ENCODE measurements around the gene SLC25A46.
"Not testable (repeated sequence)": the region's sequence is repeated elsewhere in the genome, so short reads cannot be mapped to it uniquely, and the experiment has no call there.

The SLC25A46 gene

DNA sequence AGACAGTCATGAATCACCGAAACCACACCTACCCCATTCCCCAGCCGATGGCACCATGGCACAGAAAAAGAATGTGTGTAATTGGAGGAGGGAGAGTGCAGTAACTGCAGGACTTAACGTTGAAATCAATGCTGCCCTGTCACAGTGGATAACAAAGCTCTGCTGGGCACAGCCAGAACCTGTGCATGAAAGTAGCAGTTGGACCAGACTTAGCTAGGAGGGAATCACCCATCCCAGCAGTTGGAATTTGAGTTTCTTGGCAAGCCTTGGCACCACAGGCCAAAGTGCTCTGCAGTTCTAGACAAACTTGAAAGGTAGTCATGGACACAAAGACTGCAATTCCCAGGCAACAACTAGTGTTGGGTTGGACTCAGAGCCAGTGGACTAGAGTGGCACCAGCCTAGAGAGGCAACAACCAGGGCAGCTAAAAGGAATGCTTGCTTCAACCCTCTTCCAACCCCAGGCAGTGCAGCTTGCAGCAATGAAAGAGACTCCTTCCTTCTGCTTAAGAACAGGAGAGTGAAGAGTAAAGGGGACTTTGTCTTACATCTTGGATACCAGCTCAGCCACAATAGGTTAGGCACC is 31.5 kb upstream of the SLC25A46 start:
- Histone ChIP-seq H3K36me3 (no peaks in the 10 kb centered on the region), H3K4me3 (ENCODE audit: low read depth, low read length) (no peak overlapping the region), H3K27ac (no peak overlapping the region), H3K9me3 (ENCODE audit: severe bottlenecking) (no peaks in the 10 kb centered on the region), H3K27me3 (ENCODE audit: insufficient read depth, low read depth, severe bottlenecking) (no peaks in the 10 kb centered on the region)
- TF ChIP-seq, protein P1, sequence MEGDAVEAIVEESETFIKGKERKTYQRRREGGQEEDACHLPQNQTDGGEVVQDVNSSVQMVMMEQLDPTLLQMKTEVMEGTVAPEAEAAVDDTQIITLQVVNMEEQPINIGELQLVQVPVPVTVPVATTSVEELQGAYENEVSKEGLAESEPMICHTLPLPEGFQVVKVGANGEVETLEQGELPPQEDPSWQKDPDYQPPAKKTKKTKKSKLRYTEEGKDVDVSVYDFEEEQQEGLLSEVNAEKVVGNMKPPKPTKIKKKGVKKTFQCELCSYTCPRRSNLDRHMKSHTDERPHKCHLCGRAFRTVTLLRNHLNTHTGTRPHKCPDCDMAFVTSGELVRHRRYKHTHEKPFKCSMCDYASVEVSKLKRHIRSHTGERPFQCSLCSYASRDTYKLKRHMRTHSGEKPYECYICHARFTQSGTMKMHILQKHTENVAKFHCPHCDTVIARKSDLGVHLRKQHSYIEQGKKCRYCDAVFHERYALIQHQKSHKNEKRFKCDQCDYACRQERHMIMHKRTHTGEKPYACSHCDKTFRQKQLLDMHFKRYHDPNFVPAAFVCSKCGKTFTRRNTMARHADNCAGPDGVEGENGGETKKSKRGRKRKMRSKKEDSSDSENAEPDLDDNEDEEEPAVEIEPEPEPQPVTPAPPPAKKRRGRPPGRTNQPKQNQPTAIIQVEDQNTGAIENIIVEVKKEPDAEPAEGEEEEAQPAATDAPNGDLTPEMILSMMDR (IDR thresholded peaks at IDR 0.05; ENCODE audit: low read depth, low read length): no peak
- no peak for DNase-seq

DNA sequence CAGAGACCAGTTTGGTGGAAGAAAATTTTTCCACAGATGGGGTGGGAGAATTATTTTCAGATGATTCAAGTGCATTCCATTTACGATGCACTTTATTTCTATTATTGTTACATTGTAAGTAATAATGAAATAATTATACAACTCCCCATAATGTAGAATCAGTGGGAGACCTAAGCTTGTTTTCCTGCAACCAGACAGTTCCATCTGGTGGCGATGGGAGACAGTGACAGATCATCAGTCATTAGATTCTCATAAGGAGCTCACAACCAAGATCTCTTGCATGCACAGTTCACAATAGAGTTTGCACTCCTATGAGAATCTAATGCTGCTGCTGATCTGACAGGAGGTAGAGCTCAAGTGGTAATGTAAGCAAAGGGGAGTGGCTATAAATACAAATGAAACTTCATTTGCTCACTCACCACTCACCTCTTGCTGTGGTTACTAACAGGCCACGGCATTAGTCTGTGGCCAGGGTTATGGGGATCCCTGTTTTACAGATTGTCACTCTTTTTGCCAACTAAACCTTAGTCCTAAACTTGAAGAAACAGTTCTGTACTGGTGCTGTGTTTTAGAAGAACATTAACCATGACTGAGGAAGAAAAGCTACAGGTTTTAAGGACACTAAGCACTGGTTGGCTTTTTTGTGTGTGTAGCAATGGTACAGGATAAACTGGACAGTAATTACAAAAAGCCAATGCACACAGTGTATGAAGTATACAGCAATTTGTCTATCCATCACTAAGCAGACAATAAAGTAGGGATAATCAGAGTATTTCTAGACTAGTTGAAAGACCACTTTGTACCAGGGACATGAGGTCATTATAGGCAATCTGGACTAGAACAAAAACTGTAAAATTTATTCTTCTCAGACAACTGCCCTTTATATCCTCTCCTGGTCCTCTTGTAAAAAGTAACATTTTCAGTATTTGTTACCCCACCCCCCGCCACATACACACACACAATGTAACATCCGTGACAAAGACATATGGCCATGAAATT is 22.3 kb upstream of the SLC25A46 start:
- TF ChIP-seq, protein P1 (IDR thresholded peaks at IDR 0.05; ENCODE audit: low read depth, low read length): peak; percentile 29; the same call in 1 of the 2 replicates
- Histone ChIP-seq H3K4me3 (ENCODE audit: low read depth, low read length) (no peak overlapping the region), H3K9me3 (ENCODE audit: severe bottlenecking) (no peaks in the 10 kb centered on the region), H3K27me3 (ENCODE audit: insufficient read depth, low read depth, severe bottlenecking) (no peaks in the 10 kb centered on the region), H3K27ac (no peak overlapping the region), H3K36me3 (no peaks in the 10 kb centered on the region)
- peak; percentile 28 for DNase-seq

DNA sequence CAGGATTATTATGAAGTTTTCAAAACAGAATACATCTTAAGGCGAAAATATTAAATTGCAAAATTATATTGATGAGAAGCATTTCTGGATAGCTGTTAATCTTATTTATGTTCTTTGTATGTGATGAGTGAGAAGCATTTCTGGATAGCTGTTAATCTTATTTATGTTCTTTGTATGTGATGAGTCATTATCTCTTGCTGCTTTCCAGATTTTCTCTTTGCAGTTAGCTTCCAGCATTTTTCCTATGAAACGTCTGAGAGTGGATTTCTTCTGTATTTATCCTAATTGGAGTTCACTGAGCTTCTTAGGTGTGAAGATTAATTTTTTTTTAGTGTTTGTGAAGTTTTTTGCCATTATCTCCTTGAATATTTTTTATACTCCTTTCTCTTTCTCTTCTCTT is 20.5 kb upstream of the SLC25A46 start:
- Histone ChIP-seq H3K27ac (no peak overlapping the region), H3K27me3 (ENCODE audit: insufficient read depth, low read depth, severe bottlenecking) (no peaks in the 10 kb centered on the region), H3K36me3 (no peaks in the 10 kb centered on the region), H3K4me3 (ENCODE audit: low read depth, low read length) (no peak overlapping the region), H3K9me3 (ENCODE audit: severe bottlenecking) (no peaks in the 10 kb centered on the region)
- no peak for DNase-seq
- TF ChIP-seq, protein P1 (IDR thresholded peaks at IDR 0.05; ENCODE audit: low read depth, low read length): no peak

DNA sequence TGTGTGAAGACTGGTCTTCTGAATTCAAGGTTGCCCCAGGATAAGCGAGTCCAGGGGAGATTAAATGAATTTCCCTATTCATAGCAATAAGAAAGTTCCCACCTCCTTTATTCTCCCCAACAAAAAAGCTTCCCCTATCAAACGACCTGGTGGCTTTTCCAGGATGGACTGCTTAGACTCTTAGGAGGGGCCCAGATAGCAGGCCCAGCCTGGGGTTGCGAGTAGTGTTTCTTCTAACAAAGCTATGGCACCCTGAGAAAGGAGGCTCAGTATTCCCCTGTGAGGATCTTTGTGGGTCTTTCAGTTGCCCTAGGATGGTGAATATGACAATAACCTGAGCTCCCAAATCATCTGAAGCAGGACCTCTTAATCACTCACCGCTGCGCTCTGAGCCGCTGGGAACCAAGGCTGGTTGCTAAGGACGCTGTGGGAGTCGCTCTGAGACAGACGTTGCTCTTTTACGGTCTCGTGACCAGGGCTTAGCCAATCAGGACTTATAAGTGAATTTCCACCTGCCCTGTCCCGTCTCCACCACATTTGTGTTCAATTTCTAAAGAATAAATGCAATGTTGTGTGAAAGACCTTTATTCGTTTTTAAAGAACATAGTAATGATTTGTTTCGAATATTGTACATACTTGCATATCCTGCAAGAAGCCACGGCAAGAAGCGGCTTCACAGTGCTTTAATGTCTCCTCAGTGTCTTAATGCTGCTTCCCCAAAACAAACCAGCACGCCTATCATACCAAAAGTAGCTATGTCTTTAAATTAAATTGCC is 12.4 kb upstream of the SLC25A46 start, which contains the start of gene TMEM232:
TMEM232 (minus strand) TSS at position 423 of the 776 bp plus-strand sequence. CDS start 59,319 bp downstream, outside the sequence.
- DNase-seq: peak; percentile 69
- peak within 1 kb of the TSS; percentile 60 for H3K4me3 ChIP-seq (ENCODE audit: low read depth, low read length)
- no peaks in the 10 kb centered on the region for H3K27me3 ChIP-seq (ENCODE audit: insufficient read depth, low read depth, severe bottlenecking)
- TF ChIP-seq, protein P1 (IDR thresholded peaks at IDR 0.05; ENCODE audit: low read depth, low read length): no peak
- H3K27ac ChIP-seq: no peak within 1 kb of the TSS
- H3K36me3 ChIP-seq: no peaks in the 10 kb centered on the region
- H3K9me3 ChIP-seq (ENCODE audit: severe bottlenecking): no peaks in the 10 kb centered on the region

DNA sequence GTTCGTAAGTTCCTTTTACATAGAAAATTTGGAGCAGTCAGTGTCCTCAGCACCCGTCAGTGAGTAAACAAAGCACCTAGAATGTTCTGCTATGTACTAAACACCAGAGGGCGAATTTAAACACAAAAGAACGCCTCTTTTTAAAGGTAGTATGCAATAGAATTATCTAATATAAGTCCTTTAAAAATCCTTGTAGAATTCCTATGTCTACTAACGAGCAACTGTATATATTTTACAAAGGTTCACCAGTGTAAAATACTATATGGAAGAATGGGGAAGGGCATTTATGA is 11.8 kb upstream of the SLC25A46 start:
- no peak overlapping the region for H3K27ac ChIP-seq
- H3K27me3 ChIP-seq (ENCODE audit: insufficient read depth, low read depth, severe bottlenecking): no peaks in the 10 kb centered on the region
- no peaks in the 10 kb centered on the region for H3K9me3 ChIP-seq (ENCODE audit: severe bottlenecking)
- no peak for DNase-seq
- TF ChIP-seq, protein P1 (IDR thresholded peaks at IDR 0.05; ENCODE audit: low read depth, low read length): no peak
- H3K36me3 ChIP-seq: no peaks in the 10 kb centered on the region
- H3K4me3 ChIP-seq (ENCODE audit: low read depth, low read length): peak overlapping the region; percentile 60

DNA sequence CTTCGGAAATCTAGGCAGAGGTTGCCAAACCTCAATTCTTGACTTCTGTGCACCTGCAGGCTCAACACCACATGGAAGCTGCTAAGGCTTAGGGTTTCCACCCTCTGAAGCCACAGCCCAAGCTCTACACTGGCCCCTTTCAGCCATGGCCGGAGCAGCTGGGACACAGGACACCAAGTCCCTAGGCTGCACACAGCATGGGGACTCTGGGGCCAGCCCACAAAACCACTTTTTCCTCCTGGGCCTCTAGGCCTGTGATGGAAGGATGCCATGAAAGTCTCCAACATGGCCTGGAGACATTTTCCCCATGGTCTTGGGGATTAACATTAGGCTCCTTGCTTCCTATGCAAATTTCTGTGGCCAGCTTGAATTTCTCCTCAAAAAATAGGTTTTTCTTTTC is 7.3 kb upstream of the SLC25A46 start:
- not testable (repeated sequence) for H3K27me3 ChIP-seq (ENCODE audit: insufficient read depth, low read depth, severe bottlenecking); DNase-seq; H3K4me3 ChIP-seq (ENCODE audit: low read depth, low read length); H3K27ac ChIP-seq; H3K9me3 ChIP-seq (ENCODE audit: severe bottlenecking); H3K36me3 ChIP-seq

Data from WERI-Rb-1 (cell line).